Peyer's patch (tissue), 4 donors: Measurements from ENCODE around the gene SULT2B1. TPM values are rescaled to one million over a fixed set of nuclear protein-coding genes. Genes with fewer than 3 reads are reported as not detected.
"Not testable (repeated sequence)": the region's sequence is repeated elsewhere in the genome, so short reads cannot be mapped to it uniquely, and the experiment has no call there.

Experiments
- DNase-seq, 3 donors: peaks; one replicate each; pipeline ENCODE4 v3.0.0-alpha.2; 2017 to 2019
- H3K27ac ChIP-seq, 4 donors: fragments of 200-600 bp; sonication (generic); one replicate each; pipeline ENCODE4 v1.5.1; 2016 to 2019
- H3K27me3 ChIP-seq, 2 donors: fragments of 200-600 bp; sonication (generic); one replicate each; pipeline ENCODE4 v1.5.1; 2019
- H3K36me3 ChIP-seq, 3 donors: fragments of 200-600 bp; sonication (generic); one replicate each; pipeline ENCODE4 v1.5.1; 2016 to 2019
- H3K4me1 ChIP-seq, 4 donors: fragments of 200-600 bp; sonication (generic); one replicate each; pipeline ENCODE4 v1.5.1; 2016 to 2019
- H3K4me3 ChIP-seq, 4 donors: fragments of 200-600 bp; sonication (generic); 1 replicate in 3 of 4; 2 replicates in 1 of 4; pipeline ENCODE4 v1.5.1; 2016 to 2019; ENCODE audit warnings: mild to moderate bottlenecking in 1 of 4
- H3K9me3 ChIP-seq, 4 donors: fragments of 200-600 bp; sonication (generic); one replicate each; pipeline ENCODE4 v1.5.1; 2016 to 2019; ENCODE audit warnings: mild to moderate bottlenecking in 1 of 4
- POLR2A ChIP-seq, 2 donors: fragments of 450-650 bp; IDR thresholded peaks; one replicate each; pipeline ENCODE4 v1.5.1; 2017; ENCODE audit warnings: antibody characterized with exemption in 2 of 2, mild to moderate bottlenecking in 2 of 2, moderate library complexity in 2 of 2
- total RNA-seq, 4 donors: library from RNA; depleted of rRNA; stranded (reverse); fragments of >200 nt; gene quantifications; one replicate each; pipeline ENCODE4 v1.1.0, GENCODE V29; 2016
- TF ChIP-seq, protein P1 (sequence below), 6 experiments: fragments of 450-650 bp in 4 of 6; fragments of 200-600 bp in 2 of 6; sonication (generic) in 1 of 6; IDR thresholded peaks; one replicate each; pipeline ENCODE4 v1.5.1; 2017 to 2019; ENCODE audit warnings: antibody characterized with exemption in 6 of 6, mild to moderate bottlenecking in 3 of 6, moderate library complexity in 1 of 6

SULT2B1 gene
- total RNA-seq, 4 donors from 2014 or later: 2.5 to 14.6 (median 5.9) TPM

DNA sequence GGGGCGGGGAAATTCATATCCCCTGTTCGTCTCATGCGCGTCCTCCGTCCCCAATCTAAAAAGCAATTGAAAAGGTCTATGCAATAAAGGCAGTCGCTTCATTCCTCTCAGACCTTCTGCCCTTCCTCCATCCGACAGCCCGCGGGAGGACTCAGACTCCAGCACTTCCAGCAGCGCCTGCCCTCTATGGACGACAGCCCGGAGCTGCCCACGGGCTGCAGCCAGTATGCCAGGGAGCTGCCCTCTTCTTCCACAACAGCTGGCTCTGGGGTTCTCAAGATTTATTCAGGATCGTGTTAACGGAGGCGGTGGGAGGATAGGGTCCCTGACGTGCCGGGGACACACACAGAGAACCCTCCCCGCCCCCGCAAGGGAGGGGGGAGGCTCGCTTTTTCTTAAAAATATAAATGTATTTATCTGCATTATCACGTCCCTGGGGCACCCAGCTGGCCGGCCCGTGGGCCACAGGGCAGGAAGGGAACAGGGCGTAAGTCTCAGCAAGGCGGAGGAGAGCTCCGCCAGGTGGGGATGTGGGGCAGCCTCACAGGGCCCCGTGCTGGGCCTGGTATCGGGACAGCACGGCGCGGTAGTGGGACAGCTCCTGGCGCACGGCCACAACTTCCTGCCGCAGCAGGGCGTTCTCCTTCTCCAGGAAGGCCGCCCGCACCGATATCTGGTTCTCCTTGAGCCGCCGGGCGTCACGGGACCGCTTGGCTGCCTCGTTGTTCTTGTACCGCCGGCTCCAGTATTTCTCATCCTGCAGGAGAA, 78.5 kb downstream of the SULT2B1 start:
- TF ChIP-seq POLR2A (IDR thresholded peaks at IDR 0.05): peak; percentile 4 to 5
- TF ChIP-seq, protein P1, sequence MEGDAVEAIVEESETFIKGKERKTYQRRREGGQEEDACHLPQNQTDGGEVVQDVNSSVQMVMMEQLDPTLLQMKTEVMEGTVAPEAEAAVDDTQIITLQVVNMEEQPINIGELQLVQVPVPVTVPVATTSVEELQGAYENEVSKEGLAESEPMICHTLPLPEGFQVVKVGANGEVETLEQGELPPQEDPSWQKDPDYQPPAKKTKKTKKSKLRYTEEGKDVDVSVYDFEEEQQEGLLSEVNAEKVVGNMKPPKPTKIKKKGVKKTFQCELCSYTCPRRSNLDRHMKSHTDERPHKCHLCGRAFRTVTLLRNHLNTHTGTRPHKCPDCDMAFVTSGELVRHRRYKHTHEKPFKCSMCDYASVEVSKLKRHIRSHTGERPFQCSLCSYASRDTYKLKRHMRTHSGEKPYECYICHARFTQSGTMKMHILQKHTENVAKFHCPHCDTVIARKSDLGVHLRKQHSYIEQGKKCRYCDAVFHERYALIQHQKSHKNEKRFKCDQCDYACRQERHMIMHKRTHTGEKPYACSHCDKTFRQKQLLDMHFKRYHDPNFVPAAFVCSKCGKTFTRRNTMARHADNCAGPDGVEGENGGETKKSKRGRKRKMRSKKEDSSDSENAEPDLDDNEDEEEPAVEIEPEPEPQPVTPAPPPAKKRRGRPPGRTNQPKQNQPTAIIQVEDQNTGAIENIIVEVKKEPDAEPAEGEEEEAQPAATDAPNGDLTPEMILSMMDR (IDR thresholded peaks at IDR 0.05): peak in 3 of 6 experiments; percentile 23 to 36 (median 24)
- no peaks in the 10 kb centered on the region for H3K27me3 ChIP-seq
- peak in 2 of 3 donors; percentile 81 to 85 for DNase-seq
- peak overlapping the region; percentile 55 to 91 (median 76) for H3K27ac ChIP-seq
- H3K36me3 ChIP-seq: peaks cover 0 to 30% (median 0%) of the 10 kb centered on the region in 3 donors
- peaks cover 6 to 81% (median 18%) of the 10 kb centered on the region in 4 donors for H3K4me1 ChIP-seq
- H3K4me3 ChIP-seq: peak overlapping the region in 3 of 4 donors; percentile 3 to 23 (median 15)
- H3K9me3 ChIP-seq: no peaks in the 10 kb centered on the region

- no peak for TF ChIP-seq POLR2A (IDR thresholded peaks at IDR 0.05)
- TF ChIP-seq, protein P1 (IDR thresholded peaks at IDR 0.05): no peak
- DNase-seq: no peak
- peak overlapping the region; percentile 55 to 91 (median 76) for H3K27ac ChIP-seq
- peaks cover 0 to 30% (median 0%) of the 10 kb centered on the region in 3 donors for H3K36me3 ChIP-seq
- peaks cover 6 to 81% (median 18%) of the 10 kb centered on the region in 4 donors for H3K4me1 ChIP-seq
- no peaks in the 10 kb centered on the region for H3K9me3 ChIP-seq
- peak overlapping the region in 1 of 4 donors; percentile 23 for H3K4me3 ChIP-seq
- no peaks in the 10 kb centered on the region for H3K27me3 ChIP-seq
These were observed 79.3 kb downstream of the SULT2B1 start for GRCh38 chr19:48631225-48631624.

- Histone ChIP-seq H3K36me3 (peaks cover 0 to 30% (median 0%) of the 10 kb centered on the region in 3 donors), H3K4me1 (peaks cover 6 to 76% (median 18%) of the 10 kb centered on the region in 4 donors), H3K27ac (peak overlapping the region in 3 of 4 donors; percentile 96 to 98 (median 96))
- DNase-seq, H3K27me3 ChIP-seq, H3K4me3 ChIP-seq, H3K9me3 ChIP-seq: not testable (repeated sequence)
These were observed 80.3 kb downstream of the SULT2B1 start for GRCh38 chr19:48632286-48632685.

DNA sequence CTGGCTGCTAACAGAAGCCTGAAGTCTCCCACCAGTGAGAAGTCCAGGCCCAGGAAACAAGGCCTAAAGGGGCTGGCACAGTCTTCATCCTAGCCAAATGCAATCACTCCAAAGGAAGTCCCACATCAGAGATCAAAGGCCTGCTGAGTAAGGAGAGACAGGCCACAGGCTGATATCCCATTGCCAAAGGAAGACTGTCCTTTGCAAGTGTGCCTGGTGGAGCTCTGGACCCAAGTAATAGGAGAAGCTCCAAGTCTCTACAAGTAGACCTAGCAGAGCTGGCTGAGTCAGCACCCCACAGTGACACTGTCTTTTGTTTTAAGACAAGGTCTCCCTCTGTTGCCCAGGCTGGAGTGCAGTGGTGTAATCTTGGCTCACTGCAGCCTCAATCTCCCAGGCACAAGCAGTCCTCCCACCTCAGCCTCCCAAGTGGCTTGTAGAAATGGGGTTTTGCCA, 80.7 kb downstream of the SULT2B1 start:
- H3K9me3 ChIP-seq: no peaks in the 10 kb centered on the region
- H3K4me1 ChIP-seq: peaks cover 6 to 72% (median 18%) of the 10 kb centered on the region in 4 donors
- TF ChIP-seq POLR2A (IDR thresholded peaks at IDR 0.05): no peak
- TF ChIP-seq, protein P1 (IDR thresholded peaks at IDR 0.05): no peak
- H3K27me3 ChIP-seq: no peaks in the 10 kb centered on the region
- H3K36me3 ChIP-seq: peaks cover 0 to 30% (median 0%) of the 10 kb centered on the region in 3 donors
- DNase-seq: peak in 1 of 3 donors; percentile 68
- peak overlapping the region in 3 of 4 donors; percentile 96 to 98 (median 96) for H3K27ac ChIP-seq
- H3K4me3 ChIP-seq: peak overlapping the region in 1 of 4 donors; percentile 22

GRCh38 chr19:48633148-48634035, 81.4 kb downstream of the SULT2B1 start:
- Histone ChIP-seq H3K9me3 (no peaks in the 10 kb centered on the region), H3K27ac (peak overlapping the region; percentile 96 to 98 (median 96)), H3K36me3 (peaks cover 0 to 26% (median 0%) of the 10 kb centered on the region in 3 donors), H3K4me1 (peaks cover 6 to 66% (median 18%) of the 10 kb centered on the region in 4 donors), H3K27me3 (no peaks in the 10 kb centered on the region), H3K4me3 (peak overlapping the region in 2 of 4 donors; percentile 39 to 91)
- peak in 2 of 3 donors; percentile 88 to 91 for DNase-seq
- TF ChIP-seq, protein P1 (IDR thresholded peaks at IDR 0.05): no peak
- TF ChIP-seq POLR2A (IDR thresholded peaks at IDR 0.05): peak; percentile 38 to 86
